ENCODE data around the gene CEBPZ.

DNA sequence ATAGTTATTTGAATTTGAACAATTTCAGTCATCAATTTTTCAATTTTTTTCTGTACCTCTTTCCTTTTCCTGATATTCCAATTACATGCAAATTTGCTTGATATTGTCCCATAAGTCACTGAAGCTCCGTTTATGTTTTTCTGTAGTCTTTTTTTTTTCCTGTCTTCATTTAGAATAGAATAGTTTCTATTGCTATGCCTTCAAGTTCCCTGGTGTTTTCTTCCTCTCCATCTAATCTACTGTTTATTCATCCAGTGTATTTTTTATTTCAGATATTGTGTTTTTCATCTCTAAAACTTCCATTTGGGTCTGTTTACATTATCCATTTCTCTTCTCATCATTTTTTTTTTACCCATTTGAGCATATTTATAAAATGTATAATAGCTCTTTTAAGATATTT is 66.6 kb downstream of the CEBPZ start:
- TF ChIP-seq CTBP1 (IDR thresholded peaks at IDR 0.05; ENCODE audit: borderline replicate concordance), result no peak
- TF ChIP-seq SUZ12 (IDR thresholded peaks at IDR 0.05), result no peak
- TF ChIP-seq, protein P1, sequence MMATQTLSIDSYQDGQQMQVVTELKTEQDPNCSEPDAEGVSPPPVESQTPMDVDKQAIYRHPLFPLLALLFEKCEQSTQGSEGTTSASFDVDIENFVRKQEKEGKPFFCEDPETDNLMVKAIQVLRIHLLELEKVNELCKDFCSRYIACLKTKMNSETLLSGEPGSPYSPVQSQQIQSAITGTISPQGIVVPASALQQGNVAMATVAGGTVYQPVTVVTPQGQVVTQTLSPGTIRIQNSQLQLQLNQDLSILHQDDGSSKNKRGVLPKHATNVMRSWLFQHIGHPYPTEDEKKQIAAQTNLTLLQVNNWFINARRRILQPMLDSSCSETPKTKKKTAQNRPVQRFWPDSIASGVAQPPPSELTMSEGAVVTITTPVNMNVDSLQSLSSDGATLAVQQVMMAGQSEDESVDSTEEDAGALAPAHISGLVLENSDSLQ (IDR thresholded peaks at IDR 0.05), result no peak
- no peak for TF ChIP-seq BHLHE40 (IDR thresholded peaks at IDR 0.05; ENCODE audit: borderline replicate concordance)
- no peak for TF ChIP-seq FOXK2 (IDR thresholded peaks at IDR 0.05)
- TF ChIP-seq SP1 (IDR thresholded peaks at IDR 0.05), result no peak
- TF ChIP-seq FOXM1 (IDR thresholded peaks at IDR 0.05; ENCODE audit: borderline replicate concordance), result no peak
- no peak for TF ChIP-seq NFRKB (IDR thresholded peaks at IDR 0.05)
- no peak for TF ChIP-seq ELF4 (IDR thresholded peaks at IDR 0.05)
- no peak for TF ChIP-seq ARNT (IDR thresholded peaks at IDR 0.05)
- TF ChIP-seq L3MBTL2 (conservative IDR thresholded peaks at IDR 0.05), result no peak
- TF ChIP-seq FOXA1 (IDR thresholded peaks at IDR 0.05), result no peak

Measured in HEK293T (cell line).